Posterior cingulate gyrus (tissue), 11 donors: ENCODE results near the gene NINJ2.

Experiments
- DNase-seq, 10 donors: peaks; one replicate each; pipeline versions ENCODE4 v3.0.0 to v3.0.0-alpha.2; 2020 to 2021; ENCODE audit warnings: mixed read lengths in 3 of 10
- intact Hi-C: fragments of 100-400 bp; cut with DNase I; formaldehyde crosslinking; loops from one replicate; pipeline ENCODE4 v1.15.1; 2023

NINJ2 gene

DNA sequence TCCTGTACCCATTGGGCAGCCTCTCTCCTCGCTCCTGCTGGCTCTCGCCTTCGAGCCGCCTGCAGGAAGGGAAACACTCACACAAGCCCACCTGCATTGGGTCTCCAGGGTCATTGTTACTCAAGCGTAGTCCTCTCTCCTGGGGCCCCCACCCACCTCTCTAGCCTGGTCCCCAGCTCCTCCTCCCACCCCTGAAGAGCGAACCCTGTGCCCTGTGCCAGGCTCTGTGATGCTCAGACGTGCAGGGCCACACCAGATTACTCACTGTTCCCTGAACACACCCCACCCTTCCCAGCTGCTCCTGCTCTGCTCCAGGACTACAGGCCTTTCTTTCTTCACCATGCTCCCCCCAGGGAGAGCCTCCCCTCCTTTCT lies 88.1 kb downstream of the NINJ2 start:
- DNase-seq: peak in 1 of 10 donors; percentile 27
- intact Hi-C loops: loop anchor here (10.0 kb wide), 1 partner anchor 70 kb away; no protein-coding TSS in a partner anchor

GRCh38 chr12:574475-575128 lies 88.6 kb downstream of the NINJ2 start:
- DNase-seq: peak in 1 of 10 donors; percentile 5
- intact Hi-C loops: loop anchor here (10.0 kb wide), 1 partner anchor 70 kb away; no protein-coding TSS in a partner anchor

DNA sequence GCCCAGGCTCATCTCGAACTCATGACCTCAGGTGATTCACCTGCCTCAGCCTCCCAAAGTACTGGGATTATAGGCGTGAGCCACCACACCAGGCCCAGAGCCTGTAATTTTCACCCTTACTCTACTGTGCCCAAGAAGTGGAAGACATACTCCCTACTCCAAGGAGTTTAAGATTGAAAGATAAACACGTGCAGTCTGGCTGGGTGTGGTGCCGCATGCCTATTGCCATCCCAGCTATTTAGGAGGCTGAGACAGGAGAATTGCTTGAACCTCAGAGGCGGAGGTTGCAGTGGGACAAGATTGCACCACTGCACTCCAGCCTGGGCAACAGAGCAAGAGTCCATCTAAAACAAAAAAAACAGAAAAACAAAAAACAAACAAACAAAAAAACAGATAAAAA lies 90.0 kb downstream of the NINJ2 start:
- peak in 1 of 10 donors; percentile 39 for DNase-seq
- intact Hi-C loops: loop anchor here (10.0 kb wide), 1 partner anchor 72 kb away; no protein-coding TSS in a partner anchor

- no peak for DNase-seq
- intact Hi-C loops: loop anchor here (10.0 kb wide), 1 partner anchor 72 kb away; no protein-coding TSS in a partner anchor
Observed at GRCh38 chr12:572532-572899, 90.7 kb downstream of the NINJ2 start.

DNA sequence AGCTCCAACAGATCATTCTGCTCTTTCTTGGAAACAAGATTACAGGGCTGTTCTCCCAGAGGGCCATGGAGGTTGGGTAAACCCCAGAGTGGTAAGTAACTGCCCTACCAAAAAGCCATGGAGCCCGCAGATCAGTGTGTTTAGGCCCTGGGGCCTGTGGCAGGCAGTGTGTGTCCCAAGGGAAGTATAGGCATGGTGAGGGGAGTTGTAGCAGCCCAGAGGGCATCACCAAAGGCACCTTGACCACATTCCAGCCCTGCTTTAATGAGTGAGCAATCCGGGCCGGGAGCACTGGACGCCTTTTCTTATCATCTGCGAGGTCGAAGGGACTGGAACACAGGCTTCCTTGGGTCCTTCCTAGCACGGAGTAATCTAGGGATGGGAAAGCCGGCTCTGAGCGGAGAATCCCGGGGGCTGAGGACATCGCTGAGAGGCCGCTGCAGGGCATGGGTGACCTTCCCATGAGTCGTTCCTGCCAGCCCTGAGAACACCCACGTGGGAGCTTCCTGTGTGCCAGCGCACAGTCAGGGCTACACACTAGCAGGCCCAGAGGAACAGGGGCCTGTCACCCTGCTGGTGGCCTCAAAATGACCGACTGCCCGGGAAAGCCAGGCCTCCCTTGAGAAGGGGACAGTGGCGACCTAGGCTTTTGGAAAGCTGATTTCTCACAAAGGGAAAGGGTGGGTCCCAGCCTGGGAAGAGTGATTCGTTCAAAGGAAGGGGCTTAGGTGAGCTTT lies 91.3 kb downstream of the NINJ2 start:
- DNase-seq: peak in 1 of 10 donors; percentile 39
- intact Hi-C loops: loop anchor here (10.0 kb wide), 1 partner anchor 73 kb away; no protein-coding TSS in a partner anchor

DNA sequence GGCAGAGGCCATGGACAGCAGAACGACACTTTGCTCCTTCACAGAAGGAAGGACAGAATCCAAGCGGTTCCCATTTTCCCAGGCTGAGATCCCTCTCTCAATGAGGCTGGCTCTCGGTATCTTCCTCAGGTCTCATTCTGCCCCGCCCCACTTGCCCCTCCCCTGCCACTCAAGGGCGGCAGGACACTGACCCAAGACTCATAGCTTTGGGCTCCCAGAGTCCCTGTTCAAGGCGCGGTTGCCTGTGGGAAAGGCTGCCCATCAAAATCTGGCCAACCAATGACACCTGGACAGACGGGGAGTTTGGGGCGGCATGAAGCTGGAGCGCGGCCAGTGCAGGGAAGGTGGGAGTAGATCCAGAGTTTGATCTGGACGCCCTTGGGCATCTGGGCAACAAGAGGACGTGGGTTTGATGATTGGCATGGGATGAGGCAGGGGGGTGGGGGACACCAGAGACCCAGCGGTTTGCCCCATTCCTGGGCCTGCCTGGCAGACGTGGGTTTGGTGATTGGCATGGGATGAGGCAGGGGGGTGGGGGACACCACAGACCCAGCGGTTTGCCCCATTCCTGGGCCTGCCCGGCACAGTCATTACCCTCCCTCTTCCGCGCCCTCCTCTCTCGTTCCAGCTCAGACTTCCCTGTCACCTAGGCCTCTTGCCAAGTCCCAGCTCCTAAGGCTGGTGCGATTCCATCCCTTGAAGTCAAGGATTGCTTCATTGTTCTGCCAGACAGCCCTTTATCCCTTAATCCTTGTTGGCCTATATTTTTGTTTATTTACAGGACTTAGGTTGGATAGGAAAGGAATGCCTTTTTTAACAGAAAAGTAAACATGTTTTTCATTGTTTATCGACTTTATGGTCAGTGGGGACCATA lies 92.1 kb downstream of the NINJ2 start:
- intact Hi-C loops: loop anchor here (10.0 kb wide), 1 partner anchor 74 kb away; no protein-coding TSS in a partner anchor
- peak in 3 of 10 donors; percentile 50 to 61 (median 60) for DNase-seq

DNA sequence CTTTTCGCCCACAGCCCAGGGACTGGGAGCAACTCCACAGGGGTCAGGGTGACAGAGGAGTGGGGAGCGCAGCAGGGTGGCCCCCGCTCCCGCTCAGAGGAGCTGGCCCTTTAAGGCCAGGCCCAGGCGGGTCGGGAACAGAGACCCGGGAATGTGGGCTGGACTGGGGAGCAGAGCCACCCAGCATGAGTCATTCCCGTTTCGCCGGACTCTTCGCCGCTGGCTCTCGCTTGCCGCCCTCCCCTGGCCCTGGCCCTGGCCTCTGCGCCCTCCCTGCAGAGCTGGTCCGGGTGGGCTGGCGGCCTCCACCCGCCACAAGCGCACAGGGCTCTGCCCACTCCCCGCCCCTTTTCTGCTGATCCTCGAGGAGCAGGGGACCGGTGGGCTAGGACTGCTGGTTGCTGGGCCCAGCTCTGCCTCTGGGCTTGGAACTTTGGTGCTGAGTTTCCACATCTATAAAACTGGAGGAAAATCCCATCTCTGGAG lies 92.8 kb downstream of the NINJ2 start:
- DNase-seq: peak in 3 of 10 donors; percentile 52 to 88 (median 76)
- intact Hi-C loops: loop anchor here (10.0 kb wide), 1 partner anchor 74 kb away; no protein-coding TSS in a partner anchor

GRCh38 chr12:569803-570434 lies 93.3 kb downstream of the NINJ2 start:
- peak; percentile 71 to 97 (median 86) for DNase-seq
- intact Hi-C loops: loop anchor here (1.0 to 10.0 kb wide), 3 partner anchors 75 to 525 kb away; no protein-coding TSS in a partner anchor

- intact Hi-C loops: loop anchor here (1.0 to 10.0 kb wide), 2 partner anchors 381 to 526 kb away; no protein-coding TSS in a partner anchor
- DNase-seq: peak in 2 of 10 donors; percentile 57 to 68
Observed at GRCh38 chr12:569091-569676, 94.1 kb downstream of the NINJ2 start.

DNA sequence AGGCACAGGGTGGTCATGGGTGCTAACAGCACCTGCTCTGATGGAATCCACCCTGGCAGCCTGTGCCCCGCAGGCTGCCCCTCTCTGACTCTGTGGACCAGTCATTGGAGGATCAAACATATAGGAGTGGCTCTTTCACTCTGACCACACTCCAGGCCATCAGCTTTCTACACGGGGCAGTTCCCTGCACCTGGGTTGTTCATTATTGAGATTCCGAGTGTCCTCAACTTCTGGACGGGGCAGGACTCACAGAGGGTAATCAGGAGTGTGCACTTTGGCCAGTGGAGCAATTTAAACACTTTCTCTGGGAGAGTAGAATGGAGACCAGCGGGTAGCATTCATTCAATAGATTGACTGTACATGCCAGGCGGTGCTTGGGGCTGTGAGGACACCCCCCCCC lies 94.8 kb downstream of the NINJ2 start:
- intact Hi-C loops: loop anchor here (10.0 kb wide), 1 partner anchor 526 kb away; no protein-coding TSS in a partner anchor
- peak in 2 of 10 donors; percentile 41 to 42 for DNase-seq

- intact Hi-C loops: loop anchor here (10.0 kb wide), 1 partner anchor 529 kb away; no protein-coding TSS in a partner anchor
- peak in 2 of 10 donors; percentile 50 to 80 for DNase-seq
Observed at GRCh38 chr12:565589-566105, 97.6 kb downstream of the NINJ2 start.

GRCh38 chr12:565161-565560 lies 98.1 kb downstream of the NINJ2 start:
- intact Hi-C loops: loop anchor here (10.0 kb wide), 1 partner anchor 530 kb away; no protein-coding TSS in a partner anchor
- DNase-seq: peak in 1 of 10 donors; percentile 53

GRCh38 chr12:563787-564298 lies 99.4 kb downstream of the NINJ2 start:
- DNase-seq: peak in 1 of 10 donors; percentile 45
- intact Hi-C loops: loop anchor here (10.0 kb wide), 1 partner anchor 531 kb away; no protein-coding TSS in a partner anchor

DNA sequence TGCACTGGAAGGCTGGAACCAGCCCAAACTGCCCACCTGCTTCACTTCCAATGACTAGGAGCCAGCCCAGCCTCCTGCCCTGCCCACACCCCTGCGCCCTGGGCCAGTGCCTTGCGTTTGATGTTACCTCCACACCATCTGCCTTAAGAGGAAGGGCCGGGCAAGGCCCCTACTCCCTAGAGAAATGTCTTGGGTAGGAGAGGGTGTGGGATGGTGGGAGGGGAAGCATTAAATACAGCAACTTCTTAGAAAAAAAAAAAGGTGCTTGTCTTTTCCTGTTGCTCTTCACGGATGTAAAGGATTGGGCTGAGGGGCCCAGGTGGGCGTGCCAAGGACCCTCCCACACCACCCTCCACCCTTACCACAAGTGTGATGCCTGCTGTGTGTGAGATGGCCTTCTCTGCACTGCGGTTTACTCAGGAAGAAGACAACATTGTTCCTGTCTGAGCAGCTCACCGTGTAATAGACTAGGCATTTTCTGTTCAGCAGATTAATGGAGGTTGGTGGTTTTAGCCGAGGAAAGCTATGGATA lies 99.9 kb downstream of the NINJ2 start:
- intact Hi-C loops: loop anchor here (10.0 kb wide), 1 partner anchor 531 kb away; no protein-coding TSS in a partner anchor
- no peak for DNase-seq

GRCh38 chr12:562634-563033 lies 100.6 kb downstream of the NINJ2 start:
- intact Hi-C loops: loop anchor here (10.0 kb wide), 1 partner anchor 532 kb away; no protein-coding TSS in a partner anchor
- no peak for DNase-seq

- intact Hi-C loops: loop anchor here (10.0 kb wide), 1 partner anchor 533 kb away; no protein-coding TSS in a partner anchor
- peak in 2 of 10 donors; percentile 60 to 78 for DNase-seq
Observed at GRCh38 chr12:561908-562593, 101.2 kb downstream of the NINJ2 start.

GRCh38 chr12:561391-561705 lies 101.9 kb downstream of the NINJ2 start:
- peak in 2 of 10 donors; percentile 51 to 62 for DNase-seq
- intact Hi-C loops: loop anchor here (10.0 kb wide), 1 partner anchor 533 kb away; no protein-coding TSS in a partner anchor
